Natural killer cell (primary cell): ENCODE data around the gene FAM13A. TPM values are rescaled to one million over a fixed set of nuclear protein-coding genes. Genes with fewer than 3 reads are reported as not detected.

Experiments
- ATAC-seq, 3 donors: fragments of 150-1000 bp in 2 of 3; fragments of 200-7000 bp in 1 of 3; cut with Tn5 transposase; 1 replicate in 1 of 3; 2 replicates in 2 of 3; pipeline ENCODE4 v1.10.0; 2021; ENCODE audit warnings: mild to moderate bottlenecking in 2 of 3, moderate library complexity in 2 of 3
- DNase-seq, 2 donors: peaks; one replicate each; pipeline versions ENCODE4 v3.0.0 to v3.0.0-alpha.2; 2013 to 2021; ENCODE audit warnings: mixed read lengths in 1 of 2
- H3K27ac ChIP-seq: one replicate; pipeline ENCODE4 v1.5.1; 2013; ENCODE audit warnings: mild to moderate bottlenecking, low read length
- H3K27me3 ChIP-seq: one replicate; pipeline ENCODE4 v1.6.1; 2013; ENCODE audit warnings: low read length; ENCODE audit not compliant: control insufficient read depth, insufficient read depth
- H3K36me3 ChIP-seq: one replicate; pipeline ENCODE4 v1.6.1; 2013; ENCODE audit warnings: low read length; ENCODE audit not compliant: control insufficient read depth, insufficient read depth
- H3K4me1 ChIP-seq: one replicate; pipeline ENCODE4 v1.6.1; 2013; ENCODE audit warnings: low read length; ENCODE audit not compliant: control insufficient read depth, insufficient read depth
- H3K4me3 ChIP-seq: one replicate; pipeline ENCODE4 v1.5.1; 2013; ENCODE audit warnings: low read length
- H3K9me3 ChIP-seq: one replicate; pipeline ENCODE4 v1.6.1; 2013; ENCODE audit warnings: low read length; ENCODE audit not compliant: control insufficient read depth, insufficient read depth
- H3K27ac Mint-ChIP-seq, 2 donors: one replicate each; pipeline ENCODE4 v1.8.0; 2022; ENCODE audit warnings: mild to moderate bottlenecking in 2 of 2, mixed read lengths in 2 of 2, moderate library complexity in 1 of 2
- H3K27me3 Mint-ChIP-seq, 2 donors: one replicate each; pipeline ENCODE4 v1.8.0; 2022; ENCODE audit warnings: low read depth in 2 of 2, mixed read lengths in 2 of 2
- H3K36me3 Mint-ChIP-seq: one replicate; pipeline ENCODE4 v1.8.0; 2022; ENCODE audit warnings: mixed read lengths
- H3K4me1 Mint-ChIP-seq, 2 donors: one replicate each; pipeline ENCODE4 v1.8.0; 2022; ENCODE audit warnings: mixed read lengths in 2 of 2
- H3K4me3 Mint-ChIP-seq: one replicate; pipeline ENCODE4 v1.8.0; 2022; ENCODE audit warnings: mild to moderate bottlenecking, moderate library complexity, mixed read lengths
- H3K9me3 Mint-ChIP-seq, 2 donors: one replicate each; pipeline ENCODE4 v1.8.0; 2022; ENCODE audit warnings: mixed read lengths in 2 of 2
- WGBS: methylation state at CpG from one replicate; pipeline ENCODE4 v1.1.7; 2013; ENCODE audit warnings: missing lambda C conversion rate; ENCODE audit not compliant: insufficient coverage; 5-methylcytosine and 5-hydroxymethylcytosine counted together
- intact Hi-C: fragments of 100-400 bp; cut with micrococcal nuclease; formaldehyde crosslinking; loops from one replicate; pipeline ENCODE4 v1.14.2; 2022
- total RNA-seq, 4 donors: library from RNA; stranded (reverse); fragments of 120-200 nt in 1 of 4; gene quantifications; one replicate each; pipeline versions ENCODE4 v1.2.3 to v1.2.4, GENCODE V29; 2013 to 2022
- TF ChIP-seq, protein P1 (sequence below): fragments of 200-600 bp; IDR thresholded peaks from one replicate; pipeline ENCODE4 v1.8.0; 2022; ENCODE audit warnings: antibody characterized with exemption

The FAM13A gene
- total RNA-seq, 3 donors from 2014 or later (not counting 1 experiment from before 2014, with no cell fraction given) = 8.8 to 10.0 (median 8.9) TPM

DNA sequence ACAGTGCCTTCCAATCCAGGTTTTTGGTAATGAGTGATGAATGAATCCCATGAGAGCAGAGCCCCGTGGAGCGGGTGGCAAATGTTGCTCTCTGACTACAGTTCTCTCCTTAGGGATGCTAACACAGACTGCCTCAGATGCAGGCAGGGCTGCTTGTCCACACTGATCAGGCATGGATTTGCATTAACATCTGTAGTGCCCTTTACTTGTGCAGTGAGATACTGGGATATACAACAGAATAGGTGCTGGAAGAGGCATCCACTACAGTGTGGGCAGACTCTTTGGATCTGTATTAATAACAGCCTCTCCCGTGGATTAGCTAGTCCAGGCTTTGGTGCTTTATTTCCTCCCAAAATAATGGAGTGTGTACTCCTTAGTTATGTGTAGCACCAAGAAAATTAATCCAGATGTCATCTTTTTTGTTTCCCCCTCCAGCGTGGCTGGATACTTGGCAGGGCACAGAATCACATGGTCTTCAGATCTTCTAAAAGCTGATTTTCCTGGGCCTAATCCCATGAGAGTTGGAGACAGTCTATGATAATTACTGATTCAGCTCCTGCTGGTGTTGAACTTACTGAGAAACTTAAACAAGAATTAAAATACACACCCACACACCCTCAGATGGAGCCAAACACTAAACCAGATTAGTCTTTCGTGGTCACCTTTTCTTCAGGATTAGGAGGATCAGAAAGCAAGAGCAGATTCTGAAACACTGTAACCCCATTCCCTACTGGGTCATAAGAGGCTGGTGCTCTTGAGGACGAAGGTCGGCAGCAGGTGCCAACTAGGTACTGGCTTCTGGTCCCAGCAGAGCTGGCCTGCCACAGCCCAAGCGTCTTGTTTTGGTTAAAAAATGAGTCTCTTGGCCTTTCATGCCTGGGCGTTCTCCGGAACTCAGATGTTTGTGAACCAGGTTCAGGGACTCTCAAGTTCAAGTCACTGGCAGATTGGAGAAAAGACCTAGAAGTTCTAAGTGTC, 336.2 kb downstream of the FAM13A start:
- H3K4me3 Mint-ChIP-seq = no peak overlapping the region
- intact Hi-C loops = no loop called here
- Histone ChIP-seq H3K9me3 (peaks cover 11% of the 10 kb centered on the region), H3K27me3 (no peaks in the 10 kb centered on the region), H3K4me3 (no peak overlapping the region), H3K27ac (no peak overlapping the region), H3K4me1 (no peaks in the 10 kb centered on the region), H3K36me3 (peaks cover 56% of the 10 kb centered on the region)
- WGBS = 96% methylated on average over 10 of the region's 10 CpGs
- TF ChIP-seq, protein P1, sequence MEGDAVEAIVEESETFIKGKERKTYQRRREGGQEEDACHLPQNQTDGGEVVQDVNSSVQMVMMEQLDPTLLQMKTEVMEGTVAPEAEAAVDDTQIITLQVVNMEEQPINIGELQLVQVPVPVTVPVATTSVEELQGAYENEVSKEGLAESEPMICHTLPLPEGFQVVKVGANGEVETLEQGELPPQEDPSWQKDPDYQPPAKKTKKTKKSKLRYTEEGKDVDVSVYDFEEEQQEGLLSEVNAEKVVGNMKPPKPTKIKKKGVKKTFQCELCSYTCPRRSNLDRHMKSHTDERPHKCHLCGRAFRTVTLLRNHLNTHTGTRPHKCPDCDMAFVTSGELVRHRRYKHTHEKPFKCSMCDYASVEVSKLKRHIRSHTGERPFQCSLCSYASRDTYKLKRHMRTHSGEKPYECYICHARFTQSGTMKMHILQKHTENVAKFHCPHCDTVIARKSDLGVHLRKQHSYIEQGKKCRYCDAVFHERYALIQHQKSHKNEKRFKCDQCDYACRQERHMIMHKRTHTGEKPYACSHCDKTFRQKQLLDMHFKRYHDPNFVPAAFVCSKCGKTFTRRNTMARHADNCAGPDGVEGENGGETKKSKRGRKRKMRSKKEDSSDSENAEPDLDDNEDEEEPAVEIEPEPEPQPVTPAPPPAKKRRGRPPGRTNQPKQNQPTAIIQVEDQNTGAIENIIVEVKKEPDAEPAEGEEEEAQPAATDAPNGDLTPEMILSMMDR = no peak
- DNase-seq (no peak), ATAC-seq (no peak)
- H3K27ac Mint-ChIP-seq = no peak overlapping the region
- H3K27me3 Mint-ChIP-seq = no peaks in the 10 kb centered on the region
- peaks cover 5 to 7% of the 10 kb centered on the region in 2 donors for H3K9me3 Mint-ChIP-seq
- peaks cover 24% of the 10 kb centered on the region for H3K36me3 Mint-ChIP-seq
- no peaks in the 10 kb centered on the region for H3K4me1 Mint-ChIP-seq

DNA sequence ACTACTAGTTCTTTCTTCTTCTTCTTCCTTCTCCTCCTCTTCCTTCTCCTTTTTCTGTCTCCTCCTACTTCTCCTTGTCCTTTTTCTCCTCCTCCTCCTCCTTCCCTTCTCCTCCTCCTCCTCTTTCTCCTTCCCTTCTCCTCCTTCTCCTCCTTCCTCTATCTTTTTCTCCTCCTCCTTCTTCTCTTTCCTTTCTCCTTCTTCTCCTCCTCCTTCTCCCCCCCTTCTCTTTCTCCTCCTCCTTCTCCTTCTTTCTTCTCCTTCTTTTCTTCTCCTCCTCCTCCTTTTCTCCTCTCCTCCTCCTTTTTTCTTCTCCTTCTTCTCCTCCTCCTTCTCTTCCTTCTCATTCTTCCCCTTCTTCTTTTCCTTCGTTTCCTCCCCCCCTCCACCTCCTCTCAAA, 337.6 kb downstream of the FAM13A start:
- TF ChIP-seq, protein P1 = no peak
- Histone ChIP-seq H3K9me3 (peaks cover 11% of the 10 kb centered on the region), H3K27ac (no peak overlapping the region), H3K36me3 (peaks cover 51% of the 10 kb centered on the region), H3K4me3 (no peak overlapping the region), H3K4me1 (no peaks in the 10 kb centered on the region), H3K27me3 (no peaks in the 10 kb centered on the region)
- Mint-ChIP-seq H3K4me1 (no peaks in the 10 kb centered on the region), H3K36me3 (peaks cover 24% of the 10 kb centered on the region), H3K27ac (no peak overlapping the region), H3K9me3 (peaks cover 5 to 7% of the 10 kb centered on the region in 2 donors), H3K27me3 (no peaks in the 10 kb centered on the region), H3K4me3 (no peak overlapping the region)
- DNase-seq (no peak), ATAC-seq (no peak)
- intact Hi-C loops = no loop called here
- 100% methylated on average over 1 of the region's 1 CpG for WGBS

- H3K27me3 ChIP-seq = no peaks in the 10 kb centered on the region
- Mint-ChIP-seq H3K27me3 (no peaks in the 10 kb centered on the region), H3K4me1 (peaks cover 0 to 6% of the 10 kb centered on the region in 2 donors), H3K27ac (no peak overlapping the region), H3K36me3 (peaks cover 31% of the 10 kb centered on the region), H3K9me3 (peaks cover 5 to 7% of the 10 kb centered on the region in 2 donors), H3K4me3 (no peak overlapping the region)
- DNase-seq (no peak), ATAC-seq (no peak)
- no peak overlapping the region for H3K4me3 ChIP-seq
- 97% methylated on average over 4 of the region's 5 CpGs for WGBS
- intact Hi-C loops = no loop called here
- no peak overlapping the region for H3K27ac ChIP-seq
- peaks cover 11% of the 10 kb centered on the region for H3K9me3 ChIP-seq
- TF ChIP-seq, protein P1 = no peak
- peaks cover 41% of the 10 kb centered on the region for H3K36me3 ChIP-seq
- no peaks in the 10 kb centered on the region for H3K4me1 ChIP-seq
These were observed 338.9 kb downstream of the FAM13A start for GRCh38 chr4:88718098-88718497.
